Activated naive CD4-positive, alpha-beta T cell treated with anti-CD3 and anti-CD28 coated beads, Interleukin-2, amount 50 U/mL, for 72 hours (primary cell): ENCODE data around the gene GALNTL6. TPM values are rescaled to one million over a fixed set of nuclear protein-coding genes. Genes with fewer than 3 reads are reported as not detected.

ENCODE experiments used
- ATAC-seq, 2 donors: fragments of 150-1000 bp; cut with Tn5 transposase; 2 replicates each; pipeline ENCODE4 v1.10.0; 2021; ENCODE audit warnings: mild to moderate bottlenecking in 2 of 2, moderate library complexity in 2 of 2
- DNase-seq, 2 donors: peaks; one replicate each; pipeline ENCODE4 v3.0.0; 2021 to 2022; ENCODE audit warnings: low spot score in 2 of 2
- H3K27ac Mint-ChIP-seq, 2 donors: one replicate each; pipeline ENCODE4 v1.8.0; 2022; ENCODE audit warnings: mild to moderate bottlenecking in 2 of 2, mixed read lengths in 2 of 2
- H3K36me3 Mint-ChIP-seq, 2 donors: one replicate each; pipeline ENCODE4 v1.8.0; 2022; ENCODE audit warnings: mixed read lengths in 2 of 2
- H3K9me3 Mint-ChIP-seq, 2 donors: one replicate each; pipeline ENCODE4 v1.8.0; 2022; ENCODE audit warnings: mixed read lengths in 2 of 2
- total RNA-seq, 2 donors: library from RNA; stranded (reverse); gene quantifications; one replicate each; pipeline ENCODE4 v1.2.3, GENCODE V29; 2022

GALNTL6 gene
- total RNA-seq, 2 donors from 2014 or later = not detected

- H3K36me3 Mint-ChIP-seq = no peaks in the 10 kb centered on the region
- ATAC-seq = no peak
- peaks cover 0 to 10% of the 10 kb centered on the region in 2 donors for H3K9me3 Mint-ChIP-seq
- DNase-seq = no peak
- H3K27ac Mint-ChIP-seq = no peak overlapping the region
Observed at GRCh38 chr4:172654457-172654856, 841.3 kb downstream of the GALNTL6 start.

GRCh38 chr4:172656055-172656454 lies 842.9 kb downstream of the GALNTL6 start:
- ATAC-seq (no peak), DNase-seq (no peak)

DNA sequence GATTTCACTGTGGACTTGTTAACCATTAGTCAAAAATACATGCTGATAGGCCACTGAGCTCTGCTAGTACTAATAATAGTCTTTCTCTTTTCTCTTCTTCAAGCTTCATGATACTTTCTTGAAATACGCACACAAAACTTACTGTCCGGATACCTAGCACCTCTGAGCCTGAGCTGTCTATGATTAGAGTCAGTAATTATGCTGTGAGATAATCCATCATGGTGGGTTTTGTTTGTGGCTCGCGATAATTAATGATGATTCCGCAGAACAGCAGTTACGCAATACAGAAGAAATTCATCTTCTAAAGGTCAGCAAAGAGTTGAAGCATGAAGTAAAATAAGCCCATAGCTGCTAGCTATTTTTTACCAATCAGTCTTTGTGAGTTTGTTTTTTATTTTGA lies 843.9 kb downstream of the GALNTL6 start:
- DNase-seq (no peak), ATAC-seq (no peak)
- H3K9me3 Mint-ChIP-seq = peaks cover 0 to 10% of the 10 kb centered on the region in 2 donors
- no peaks in the 10 kb centered on the region for H3K36me3 Mint-ChIP-seq
- no peak overlapping the region for H3K27ac Mint-ChIP-seq

More at GRCh38 chr4:172656055-172656454, 842.9 kb downstream of the GALNTL6 start:
- peaks cover 0 to 10% of the 10 kb centered on the region in 2 donors for H3K9me3 Mint-ChIP-seq
- H3K27ac Mint-ChIP-seq = no peak overlapping the region
- no peaks in the 10 kb centered on the region for H3K36me3 Mint-ChIP-seq

DNA sequence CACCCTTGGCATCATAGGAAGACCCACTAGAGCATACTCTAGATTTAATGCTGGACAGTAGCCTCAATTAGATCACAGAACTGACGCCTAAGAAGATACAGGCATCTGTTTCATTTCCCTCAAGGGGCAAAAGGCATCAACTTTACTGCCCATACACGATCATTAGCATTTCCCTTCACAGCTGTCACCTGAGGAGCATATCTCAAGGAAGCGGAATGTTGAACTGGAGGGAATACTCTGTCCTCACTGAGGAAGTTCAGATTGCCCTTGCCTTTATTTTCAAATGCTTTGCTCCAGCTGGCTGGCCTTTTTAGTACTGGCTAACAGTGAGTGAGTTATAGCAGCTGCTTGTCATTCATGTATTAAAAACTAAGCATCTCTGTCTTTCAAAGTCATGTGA lies 847.0 kb downstream of the GALNTL6 start:
- Mint-ChIP-seq H3K9me3 (peaks cover 0 to 3% of the 10 kb centered on the region in 2 donors), H3K36me3 (no peaks in the 10 kb centered on the region), H3K27ac (no peak overlapping the region)
- DNase-seq = no peak
- no peak for ATAC-seq

DNA sequence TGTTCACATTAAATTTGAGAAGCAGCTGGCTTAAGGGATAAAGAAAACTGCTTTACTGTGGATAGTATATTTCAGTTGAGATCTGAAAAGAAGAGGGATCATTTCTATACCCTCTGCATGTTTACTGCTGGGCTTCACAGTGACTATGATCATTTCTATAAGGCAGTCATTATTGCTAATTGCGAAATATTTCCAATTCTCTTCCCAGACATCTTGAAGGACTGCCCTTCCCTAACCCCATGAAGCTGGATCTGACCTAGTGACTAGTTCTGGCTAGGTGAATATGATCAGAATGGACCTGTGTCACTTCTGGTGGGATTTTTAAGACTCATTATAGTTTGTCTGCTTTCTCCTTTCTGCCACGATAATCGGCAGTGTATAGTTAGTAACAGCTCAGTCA lies 848.9 kb downstream of the GALNTL6 start:
- peaks cover 0 to 11% of the 10 kb centered on the region in 2 donors for H3K9me3 Mint-ChIP-seq
- H3K36me3 Mint-ChIP-seq = no peaks in the 10 kb centered on the region
- H3K27ac Mint-ChIP-seq = no peak overlapping the region
- DNase-seq (no peak), ATAC-seq (no peak)

DNA sequence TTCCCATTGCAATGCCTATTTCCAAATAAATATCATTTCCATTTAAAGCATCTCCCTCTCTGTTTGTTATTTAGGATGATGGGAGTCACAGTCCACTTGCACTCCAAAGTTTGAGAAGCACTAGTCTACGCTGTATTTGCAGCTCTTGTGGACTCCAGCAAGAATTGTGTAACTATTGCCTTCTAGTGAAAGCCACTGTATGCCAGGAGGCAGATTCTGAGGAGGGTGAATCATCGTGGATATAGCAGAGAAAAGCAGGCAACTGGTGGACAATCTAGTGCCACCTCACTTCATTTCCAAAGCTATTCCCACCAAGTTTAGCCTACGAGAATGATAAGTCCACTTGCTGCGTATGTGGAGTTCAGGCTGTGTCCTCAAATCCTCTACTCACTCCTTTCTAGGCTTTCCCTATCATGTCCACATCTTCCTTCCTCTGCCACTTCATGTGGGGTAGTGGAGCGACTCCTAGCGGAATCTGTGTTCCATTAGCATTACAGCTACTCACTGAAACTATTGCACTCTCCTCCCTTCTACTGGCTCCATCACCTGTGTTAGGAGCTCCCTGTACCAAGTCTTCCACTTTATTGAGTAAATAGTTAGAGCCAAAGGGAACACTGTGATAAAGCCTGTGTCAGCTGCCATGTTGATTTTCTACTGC lies 853.6 kb downstream of the GALNTL6 start:
- no peak overlapping the region for H3K27ac Mint-ChIP-seq
- H3K9me3 Mint-ChIP-seq = peaks cover 9 to 12% of the 10 kb centered on the region in 2 donors
- no peak for ATAC-seq
- DNase-seq = no peak
- no peaks in the 10 kb centered on the region for H3K36me3 Mint-ChIP-seq

- H3K36me3 Mint-ChIP-seq = no peaks in the 10 kb centered on the region
- H3K9me3 Mint-ChIP-seq = peaks cover 8 to 26% of the 10 kb centered on the region in 2 donors
- no peak overlapping the region for H3K27ac Mint-ChIP-seq
- DNase-seq = no peak
- ATAC-seq = no peak
Observed at GRCh38 chr4:172674811-172675210, 861.6 kb downstream of the GALNTL6 start.

DNA sequence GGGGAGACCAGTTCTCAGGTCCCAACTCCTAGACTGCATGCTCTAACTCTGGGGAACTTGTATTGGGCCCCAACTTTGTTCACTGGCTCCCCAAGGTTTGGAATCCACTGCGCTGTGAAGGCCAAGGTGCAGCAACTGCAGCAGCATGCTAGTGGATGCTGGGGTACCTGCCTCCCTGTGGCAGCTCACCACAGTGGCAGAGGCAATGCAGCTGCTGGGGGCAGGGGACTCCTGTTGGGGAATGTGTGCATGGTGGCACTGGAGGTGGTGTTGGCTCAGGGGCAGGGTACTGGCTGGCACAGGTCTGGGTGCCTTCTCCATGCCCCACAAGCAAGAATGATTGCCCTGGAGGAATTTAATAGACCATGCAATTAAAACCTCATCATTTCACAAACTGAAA lies 862.0 kb downstream of the GALNTL6 start:
- ATAC-seq (no peak), DNase-seq (no peak)
- Mint-ChIP-seq H3K9me3 (peaks cover 8 to 26% of the 10 kb centered on the region in 2 donors), H3K36me3 (no peaks in the 10 kb centered on the region), H3K27ac (no peak overlapping the region)

- no peak for ATAC-seq
- Mint-ChIP-seq H3K9me3 (peaks cover 3 to 12% of the 10 kb centered on the region in 2 donors), H3K27ac (no peak overlapping the region), H3K36me3 (no peaks in the 10 kb centered on the region)
- DNase-seq = no peak
Observed at GRCh38 chr4:172680691-172681090, 867.5 kb downstream of the GALNTL6 start.

- ATAC-seq = no peak
- no peak for DNase-seq
- Mint-ChIP-seq H3K9me3 (peaks cover 3 to 7% of the 10 kb centered on the region in 2 donors), H3K27ac (no peak overlapping the region), H3K36me3 (no peaks in the 10 kb centered on the region)
Observed at GRCh38 chr4:172683021-172683420, 869.8 kb downstream of the GALNTL6 start.

GRCh38 chr4:172686021-172686420 lies 872.8 kb downstream of the GALNTL6 start:
- ATAC-seq = no peak
- H3K36me3 Mint-ChIP-seq = no peaks in the 10 kb centered on the region
- peaks cover 4 to 7% of the 10 kb centered on the region in 2 donors for H3K9me3 Mint-ChIP-seq

DNA sequence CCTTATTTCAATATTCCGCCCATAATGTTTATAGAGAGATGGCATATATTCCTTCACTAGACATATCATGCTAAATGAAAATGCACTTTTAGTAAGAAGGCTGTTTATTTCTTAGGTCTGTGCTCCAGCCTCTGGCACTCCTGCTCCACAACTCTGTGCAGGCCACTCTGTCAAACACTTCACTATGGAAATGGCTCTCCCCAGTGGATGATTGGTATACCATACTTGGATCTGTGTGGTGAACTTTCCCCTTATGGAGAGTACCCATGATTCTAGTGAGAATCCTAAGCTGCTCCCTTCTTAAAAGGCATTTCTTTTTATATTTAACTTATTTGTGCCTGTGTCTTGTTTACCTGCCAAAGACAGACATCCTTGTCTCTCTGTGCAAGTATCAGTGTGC lies 875.3 kb downstream of the GALNTL6 start:
- Mint-ChIP-seq H3K36me3 (no peaks in the 10 kb centered on the region), H3K27ac (no peak overlapping the region), H3K9me3 (peaks cover 10 to 18% of the 10 kb centered on the region in 2 donors)
- ATAC-seq (no peak), DNase-seq (no peak)

More at GRCh38 chr4:172686021-172686420, 872.8 kb downstream of the GALNTL6 start:
- no peak for DNase-seq
- no peak overlapping the region for H3K27ac Mint-ChIP-seq

- no peaks in the 10 kb centered on the region for H3K36me3 Mint-ChIP-seq
- H3K9me3 Mint-ChIP-seq = peaks cover 16 to 17% of the 10 kb centered on the region in 2 donors
- ATAC-seq (no peak), DNase-seq (no peak)
- no peak overlapping the region for H3K27ac Mint-ChIP-seq
Observed at GRCh38 chr4:172691552-172691951, 878.3 kb downstream of the GALNTL6 start.

DNA sequence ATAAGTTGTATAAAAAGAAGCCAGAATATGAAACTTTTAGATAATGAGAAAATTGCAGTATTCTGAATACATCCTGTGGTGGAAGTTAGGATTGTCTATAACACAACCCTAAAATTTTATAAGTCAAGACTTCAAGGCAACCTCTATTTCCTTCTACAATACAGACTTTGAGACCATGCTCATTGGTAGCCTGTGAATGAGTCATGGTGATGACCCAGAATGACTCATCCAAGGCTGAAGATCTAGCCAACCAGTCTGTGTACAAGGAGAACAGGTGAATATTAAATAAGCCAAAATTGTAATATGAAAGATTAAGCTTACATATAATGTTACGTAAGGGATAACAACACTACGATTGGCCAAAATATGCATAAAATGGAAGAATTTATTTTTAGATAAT lies 879.5 kb downstream of the GALNTL6 start:
- peaks cover 16 to 18% of the 10 kb centered on the region in 2 donors for H3K9me3 Mint-ChIP-seq
- ATAC-seq (no peak), DNase-seq (no peak)
- no peaks in the 10 kb centered on the region for H3K36me3 Mint-ChIP-seq
- H3K27ac Mint-ChIP-seq = no peak overlapping the region

DNA sequence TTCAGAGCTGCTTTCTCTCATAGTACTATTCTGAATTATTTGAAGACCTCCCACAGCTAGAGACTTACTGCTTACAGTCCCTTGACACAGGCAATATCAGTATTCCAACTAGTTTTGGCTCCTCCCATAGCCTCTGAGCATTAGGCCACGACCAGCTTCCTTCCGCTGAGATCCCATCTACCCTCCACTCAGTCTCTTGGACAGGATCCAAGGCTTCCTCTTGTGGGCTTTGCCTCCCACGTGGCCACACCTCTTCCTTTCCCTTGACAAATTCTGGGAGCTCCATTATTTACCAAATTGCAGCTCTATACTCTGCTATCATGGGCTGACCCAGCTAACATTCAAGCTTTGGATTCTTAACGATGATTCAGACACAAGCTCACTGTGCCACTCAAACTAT lies 885.1 kb downstream of the GALNTL6 start:
- H3K36me3 Mint-ChIP-seq = no peaks in the 10 kb centered on the region
- DNase-seq (no peak), ATAC-seq (no peak)
- no peak overlapping the region for H3K27ac Mint-ChIP-seq
- peaks cover 8 to 11% of the 10 kb centered on the region in 2 donors for H3K9me3 Mint-ChIP-seq

GRCh38 chr4:172705565-172705964 lies 892.4 kb downstream of the GALNTL6 start:
- no peak for DNase-seq
- ATAC-seq = no peak
- no peak overlapping the region for H3K27ac Mint-ChIP-seq
- H3K36me3 Mint-ChIP-seq = peaks cover 0 to 12% of the 10 kb centered on the region in 2 donors
- peaks cover 16 to 21% of the 10 kb centered on the region in 2 donors for H3K9me3 Mint-ChIP-seq

DNA sequence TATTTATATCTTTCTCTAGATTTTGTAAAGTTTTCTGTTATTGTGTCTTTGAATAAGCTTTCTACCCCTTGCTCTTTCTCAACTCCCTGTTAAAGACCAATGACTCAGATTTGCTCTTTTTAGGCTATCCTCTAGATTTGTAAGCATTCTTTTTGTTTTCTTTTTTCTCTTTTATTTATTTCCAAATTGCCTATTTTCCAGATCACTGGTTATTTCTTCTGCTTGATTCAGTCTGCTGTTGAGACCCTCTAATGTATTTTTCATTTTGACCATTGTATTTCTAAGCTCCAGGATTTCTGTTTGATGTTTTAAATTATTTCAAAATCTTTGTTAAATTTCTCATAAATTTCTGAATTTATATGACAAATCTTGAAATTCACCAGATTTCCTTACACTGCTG lies 892.8 kb downstream of the GALNTL6 start:
- DNase-seq (no peak), ATAC-seq (no peak)
- Mint-ChIP-seq H3K9me3 (peaks cover 16 to 21% of the 10 kb centered on the region in 2 donors), H3K27ac (no peak overlapping the region), H3K36me3 (peaks cover 0 to 12% of the 10 kb centered on the region in 2 donors)

DNA sequence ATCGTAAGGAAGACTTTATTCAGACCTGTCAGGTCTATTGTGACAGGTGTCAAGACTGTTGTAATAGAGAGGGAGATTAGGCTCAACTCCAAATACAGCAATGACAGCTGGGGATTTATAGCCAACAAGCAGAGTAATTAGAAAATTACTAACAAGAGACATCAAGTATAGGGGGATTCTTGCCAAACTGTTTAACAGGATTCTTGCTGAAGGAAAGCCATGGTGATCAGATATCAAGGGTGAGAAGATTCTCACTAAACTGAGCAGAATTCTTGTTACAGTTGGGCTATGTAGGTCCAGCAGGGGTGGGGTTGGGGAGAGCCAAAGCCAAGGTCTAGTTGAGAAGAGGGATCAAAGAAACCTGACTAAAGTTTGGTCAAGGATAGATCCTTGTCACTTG lies 894.4 kb downstream of the GALNTL6 start:
- no peak for ATAC-seq
- H3K36me3 Mint-ChIP-seq = peaks cover 0 to 12% of the 10 kb centered on the region in 2 donors
- H3K27ac Mint-ChIP-seq = no peak overlapping the region
- no peak for DNase-seq
- H3K9me3 Mint-ChIP-seq = peaks cover 16 to 24% of the 10 kb centered on the region in 2 donors
